DMS53 (cell line): ENCODE results near the gene CNTN4.
A peak's percentile ranks its signal among the peaks of the same experiment; 100 is the strongest.

ENCODE experiments used
- DNase-seq: peaks from one replicate; lab custom pipeline; 2025; lab: John Stamatoyannopoulos, UW

CNTN4 gene

DNA sequence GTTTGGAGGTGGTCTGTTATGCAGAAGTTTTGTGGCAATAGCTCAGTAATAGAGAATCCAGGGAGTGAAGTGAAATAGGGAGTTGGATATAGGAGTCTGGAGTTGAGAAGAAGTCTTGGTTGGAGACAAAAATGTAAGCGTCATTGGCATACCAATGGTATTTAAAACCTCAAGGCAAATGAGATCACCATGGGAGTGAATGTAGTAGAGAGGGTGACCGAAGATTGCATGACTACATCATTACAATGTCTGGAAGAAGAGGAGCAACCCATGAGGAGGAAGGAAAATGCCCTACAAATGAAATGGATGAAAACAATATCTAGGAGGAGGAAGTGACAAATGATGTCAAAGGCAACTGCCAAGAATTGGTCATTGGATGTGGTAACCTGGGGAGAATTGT lies 54.4 kb downstream of the CNTN4 start:
- DNase-seq: no peak

DNA sequence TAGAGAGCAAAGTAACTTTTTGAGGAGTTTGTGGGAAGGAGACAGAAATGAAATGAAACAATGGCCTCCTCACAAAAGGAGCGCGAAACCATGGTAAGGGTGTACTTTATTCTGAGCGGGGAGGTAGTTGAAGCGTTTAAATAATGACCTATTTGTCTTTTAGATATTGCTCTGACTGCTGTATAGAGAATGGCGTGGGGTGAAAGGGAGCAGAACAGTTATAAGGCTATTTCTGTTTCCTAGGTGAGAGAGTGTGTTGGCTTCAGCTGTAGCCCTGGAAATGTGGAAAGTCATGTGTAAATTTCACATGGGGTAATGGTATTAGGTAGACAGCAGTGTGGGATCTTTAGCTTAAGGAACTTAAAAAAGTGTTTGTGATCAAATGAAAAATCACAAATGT lies 54.9 kb downstream of the CNTN4 start:
- no peak for DNase-seq

DNA sequence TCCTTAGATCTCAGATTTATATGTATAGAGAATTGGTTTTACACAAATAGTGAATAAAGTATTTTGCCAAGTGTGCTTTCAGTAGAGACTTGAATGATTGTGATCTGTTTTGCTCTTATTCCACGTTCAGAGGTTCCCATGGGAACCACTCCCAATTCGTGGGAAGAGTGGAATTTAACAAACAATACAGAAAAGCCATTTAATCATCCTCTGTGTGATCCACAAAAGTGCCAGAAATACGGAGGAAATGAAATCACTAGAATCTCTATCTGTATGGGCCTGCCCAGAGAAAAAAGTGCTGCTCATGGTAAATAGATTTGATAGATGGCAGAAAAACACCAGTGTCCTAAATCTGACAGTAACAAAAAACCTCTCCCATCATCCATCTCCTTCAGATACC lies 56.0 kb downstream of the CNTN4 start:
- DNase-seq: no peak

DNA sequence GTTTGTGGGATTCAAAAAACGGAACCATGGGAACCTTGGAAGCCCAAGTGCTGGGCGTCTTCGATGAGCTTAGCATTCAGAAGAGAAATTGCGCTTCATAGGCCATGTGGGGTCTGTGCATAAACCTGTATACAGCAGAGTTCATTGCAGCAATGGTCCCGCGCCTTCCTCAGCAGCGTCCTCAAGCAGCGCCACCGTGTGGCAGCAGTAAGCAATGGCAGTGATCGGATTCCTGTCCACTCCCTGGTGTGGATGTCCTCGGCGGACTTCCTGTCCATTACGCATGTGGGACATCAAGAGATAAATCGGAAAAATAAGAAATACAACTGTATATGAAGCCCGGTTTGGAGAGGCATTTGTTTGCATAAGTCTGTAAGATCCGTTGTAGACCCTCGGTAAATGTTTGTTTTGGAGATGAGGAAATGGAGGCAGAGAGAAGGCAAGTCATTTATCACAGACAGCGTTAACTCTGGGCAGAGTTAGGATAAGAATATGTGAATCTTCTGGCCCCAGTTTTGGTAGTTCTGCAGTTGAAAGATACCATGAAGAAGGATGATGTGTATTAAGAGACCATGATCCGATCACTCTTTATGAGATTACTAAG lies 57.7 kb downstream of the CNTN4 start:
- peak; percentile 66 for DNase-seq

DNA sequence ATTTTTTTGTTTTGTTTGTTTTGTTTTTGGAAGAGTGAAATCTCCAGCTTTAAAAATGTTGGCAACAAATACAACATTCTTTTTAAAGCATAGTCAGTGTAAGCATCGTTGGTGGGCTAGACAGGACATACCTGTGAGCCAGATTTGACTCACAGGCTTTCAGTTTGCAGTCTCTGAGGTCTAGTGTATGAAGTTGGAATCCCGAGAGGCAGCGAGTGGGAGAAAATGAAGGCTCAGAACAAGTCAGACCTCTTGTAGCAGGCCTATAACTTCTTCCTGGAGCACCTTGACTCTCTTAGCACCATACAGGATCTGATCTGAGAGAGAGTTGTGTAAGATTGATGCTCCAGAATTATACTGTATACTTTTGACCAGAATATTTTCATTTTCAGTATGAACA lies 60.2 kb downstream of the CNTN4 start:
- no peak for DNase-seq

DNA sequence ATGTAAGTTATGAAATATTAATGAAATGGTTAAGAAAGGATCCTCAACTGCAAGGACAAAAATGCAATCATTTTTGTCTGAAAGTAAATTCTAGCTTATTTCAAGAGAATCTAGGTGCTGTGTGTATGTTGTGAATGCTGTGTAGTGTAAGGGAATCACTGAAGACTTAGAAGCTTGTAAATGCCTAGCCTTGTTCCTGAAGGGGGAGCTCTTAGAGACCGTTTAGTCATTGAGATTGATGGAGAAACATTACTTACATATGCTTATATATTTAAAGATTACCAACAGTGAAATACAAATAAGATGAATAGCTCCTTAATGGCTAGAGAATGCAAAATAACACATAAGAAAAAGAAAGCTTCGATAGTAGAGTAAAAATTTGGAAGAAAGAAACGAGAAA lies 67.9 kb downstream of the CNTN4 start:
- peak; percentile 24 for DNase-seq

DNA sequence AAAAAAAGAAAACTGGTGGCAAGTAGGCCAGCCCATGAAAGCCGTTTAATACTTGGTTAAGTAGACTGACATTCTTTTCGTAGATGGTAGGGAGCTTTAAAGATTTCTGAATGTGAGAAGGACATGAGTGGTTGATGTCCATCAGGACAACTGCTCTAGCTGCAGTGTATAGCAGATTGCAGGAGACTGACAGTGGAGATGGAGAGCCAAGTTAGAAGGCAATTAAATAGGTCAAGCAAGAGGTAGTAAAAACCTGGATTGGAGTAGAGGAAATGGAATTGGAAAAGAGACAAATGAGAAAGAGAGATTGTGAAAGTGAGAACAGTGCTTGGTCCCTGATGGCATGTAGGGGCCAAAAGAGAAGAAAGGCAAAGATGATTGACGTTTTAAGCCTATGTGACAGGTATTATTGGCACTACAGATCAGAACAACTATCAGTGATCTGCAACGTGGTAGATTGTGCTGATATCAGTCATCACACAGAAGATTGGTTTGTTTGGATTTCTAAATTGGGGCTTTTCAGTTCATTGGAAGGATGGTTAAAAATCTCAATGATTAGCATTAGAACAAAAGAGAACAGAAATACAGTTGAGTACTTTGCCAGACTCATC lies 74.0 kb downstream of the CNTN4 start:
- DNase-seq: no peak

DNA sequence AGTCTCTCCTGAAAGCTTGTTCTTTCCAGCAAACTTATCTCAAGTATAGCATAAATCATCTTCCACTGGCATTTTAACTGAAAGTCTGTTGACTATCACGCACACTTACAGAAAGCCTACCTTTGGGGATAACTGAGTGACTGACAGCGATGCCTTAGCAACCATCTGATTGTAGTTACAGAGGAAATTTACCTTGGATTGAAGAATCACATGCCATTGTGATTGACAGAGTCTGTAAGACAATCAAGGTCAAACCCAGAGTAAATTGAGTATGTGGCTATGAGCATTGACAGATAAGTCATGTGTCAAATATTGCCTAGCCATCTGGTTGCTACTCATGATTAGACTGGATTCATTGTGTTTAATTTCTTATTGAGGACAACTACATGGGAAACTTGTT lies 82.0 kb downstream of the CNTN4 start:
- no peak for DNase-seq

DNA sequence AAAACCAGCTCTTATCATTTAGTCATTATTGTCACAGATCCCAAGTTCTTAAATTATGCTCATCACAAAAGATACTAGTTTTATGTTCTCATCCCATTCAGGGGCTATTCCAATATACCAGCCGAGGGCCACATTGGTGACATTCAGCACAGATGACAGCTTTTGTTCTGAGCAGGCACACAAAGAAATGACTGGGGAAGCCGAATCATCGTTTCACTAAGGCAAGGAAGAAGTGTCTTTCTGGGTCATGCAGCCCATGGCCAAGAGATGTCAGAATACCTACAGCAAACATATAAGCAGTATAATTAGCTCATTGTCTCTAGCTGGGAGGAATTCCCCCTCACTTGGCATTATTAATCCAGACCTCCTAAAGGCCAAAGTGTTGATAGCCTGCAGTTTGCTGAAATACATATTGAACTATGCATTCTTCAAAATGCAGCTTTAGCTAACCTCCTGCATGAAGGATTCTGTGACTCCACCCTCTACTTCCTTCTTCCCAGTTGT lies 100.2 kb downstream of the CNTN4 start:
- DNase-seq: no peak

DNA sequence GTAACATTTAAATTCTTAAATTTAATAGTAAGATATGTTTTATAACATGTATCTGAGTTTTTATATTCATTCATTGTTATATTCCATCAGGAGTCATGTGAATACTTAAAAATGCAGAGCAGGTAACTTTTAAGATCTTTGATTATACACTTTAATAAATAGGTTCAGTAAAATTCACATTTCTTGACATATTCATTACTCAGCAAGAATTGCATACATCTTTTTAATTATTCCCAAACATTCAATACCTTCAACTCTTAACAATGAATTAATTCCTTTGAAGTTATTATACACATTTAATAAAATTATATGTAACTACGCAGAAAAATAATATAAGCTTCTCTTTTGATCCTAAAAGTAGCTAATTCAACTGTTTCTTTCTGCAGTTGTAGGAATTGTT lies 105.4 kb downstream of the CNTN4 start:
- DNase-seq: no peak

DNA sequence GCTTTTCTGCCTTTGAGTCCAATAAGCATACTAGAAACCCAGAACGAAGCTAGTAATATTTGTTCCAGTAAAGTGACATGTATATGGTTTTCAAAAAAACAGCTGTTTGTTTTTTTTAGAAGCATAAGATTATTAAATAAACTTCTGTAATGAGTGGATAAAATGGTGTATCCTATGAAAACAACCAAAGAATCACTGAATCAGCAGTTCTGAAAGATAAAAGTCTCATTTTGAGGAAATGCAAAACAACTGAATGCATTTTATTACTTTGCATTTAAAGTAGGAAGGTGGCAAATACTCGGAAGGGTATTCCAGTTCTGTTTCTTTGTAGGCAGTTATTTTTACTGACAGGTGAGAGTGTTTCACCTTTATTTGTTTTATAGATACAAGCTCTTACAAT lies 107.0 kb downstream of the CNTN4 start:
- DNase-seq: no peak

DNA sequence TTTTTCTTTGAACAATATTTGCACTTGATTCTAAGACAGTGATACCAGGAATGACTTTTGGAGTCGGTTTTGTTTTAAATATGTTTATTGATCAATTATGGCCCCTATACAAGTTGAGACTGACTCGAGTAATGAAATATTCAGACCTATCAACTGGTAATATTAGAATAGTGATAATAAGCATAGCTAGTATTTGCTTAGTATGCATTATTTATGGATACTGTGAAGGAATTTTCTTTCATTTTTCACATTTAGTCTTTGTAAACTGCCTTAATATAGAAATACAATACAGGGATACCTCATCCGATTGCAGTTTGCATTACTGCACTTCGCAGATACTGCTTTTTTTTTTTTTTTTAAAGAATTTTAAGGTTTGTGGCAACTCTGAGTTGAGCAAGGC lies 107.9 kb downstream of the CNTN4 start:
- no peak for DNase-seq

DNA sequence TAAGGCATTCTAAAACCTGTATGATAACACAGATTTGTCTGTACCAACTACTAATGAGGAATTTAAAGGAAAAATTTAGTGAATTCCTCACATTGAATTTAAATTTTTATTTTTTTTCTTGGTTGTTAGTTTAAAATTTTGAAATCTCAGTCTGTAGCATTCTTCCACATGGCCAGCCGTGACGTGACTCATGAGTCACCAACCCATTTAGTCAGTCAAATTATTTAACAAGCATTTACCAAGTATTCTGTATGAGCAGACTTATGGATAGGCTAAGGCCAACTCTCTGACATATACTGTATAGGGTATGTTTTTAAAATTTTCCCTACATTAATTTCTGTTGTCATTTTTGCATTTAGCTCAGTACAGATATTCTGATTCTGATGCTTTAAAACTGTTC lies 112.9 kb downstream of the CNTN4 start:
- no peak for DNase-seq

DNA sequence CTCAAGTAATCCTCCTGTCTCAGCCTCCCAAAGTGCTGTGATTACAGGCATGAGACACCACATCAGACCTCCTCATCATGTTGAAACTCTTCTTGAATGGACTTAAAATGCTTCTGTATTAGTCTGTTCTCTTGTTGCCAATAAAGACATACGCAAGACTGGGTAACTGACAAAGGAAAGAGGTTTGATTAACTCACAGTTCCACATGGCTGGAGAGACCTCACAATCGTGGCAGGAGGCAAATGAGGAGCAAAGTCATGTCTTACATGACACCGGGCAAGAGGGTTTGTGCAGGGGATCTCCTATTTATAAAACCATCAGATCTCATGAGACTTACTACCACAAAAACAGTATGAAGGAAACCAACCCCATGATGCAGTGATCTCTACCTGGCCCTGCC lies 113.5 kb downstream of the CNTN4 start:
- DNase-seq: no peak

DNA sequence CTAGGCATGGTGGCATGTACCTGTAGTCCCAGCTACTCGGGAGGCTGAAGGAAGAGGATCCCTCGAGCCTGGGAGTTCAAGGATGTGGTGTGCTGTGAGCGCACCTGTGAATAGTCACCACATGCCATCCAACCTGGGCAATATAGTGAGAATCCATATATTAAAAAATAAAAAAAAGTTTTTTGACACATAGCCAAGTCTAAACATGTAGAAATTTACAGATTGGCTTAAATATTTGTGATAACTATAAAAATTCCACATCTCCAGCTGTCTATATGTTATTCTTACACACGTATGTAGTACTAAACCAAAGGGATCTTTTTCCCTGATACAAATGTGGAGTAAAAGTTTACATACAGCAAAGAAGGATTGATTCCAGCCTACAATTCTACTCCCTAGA lies 119.7 kb downstream of the CNTN4 start:
- no peak for DNase-seq

DNA sequence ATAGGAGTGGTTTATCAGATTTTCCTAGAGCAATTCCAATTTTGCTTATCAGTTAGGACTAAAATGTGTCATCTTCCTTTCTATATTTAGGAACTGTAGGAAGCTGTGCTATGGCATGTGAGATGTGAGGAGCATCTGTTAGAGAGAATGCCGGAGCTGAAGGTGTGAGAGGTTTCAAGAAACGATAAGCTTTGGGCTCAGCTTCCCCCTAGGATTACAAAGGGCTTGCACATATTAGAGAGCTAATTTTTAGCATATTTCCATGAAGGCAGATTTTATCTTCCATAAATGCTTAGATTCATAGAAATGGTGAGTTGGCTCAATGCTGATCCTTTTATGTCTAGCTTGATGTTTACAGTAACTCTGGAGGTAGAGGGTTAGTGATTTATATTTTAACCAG lies 120.2 kb downstream of the CNTN4 start:
- DNase-seq: no peak

DNA sequence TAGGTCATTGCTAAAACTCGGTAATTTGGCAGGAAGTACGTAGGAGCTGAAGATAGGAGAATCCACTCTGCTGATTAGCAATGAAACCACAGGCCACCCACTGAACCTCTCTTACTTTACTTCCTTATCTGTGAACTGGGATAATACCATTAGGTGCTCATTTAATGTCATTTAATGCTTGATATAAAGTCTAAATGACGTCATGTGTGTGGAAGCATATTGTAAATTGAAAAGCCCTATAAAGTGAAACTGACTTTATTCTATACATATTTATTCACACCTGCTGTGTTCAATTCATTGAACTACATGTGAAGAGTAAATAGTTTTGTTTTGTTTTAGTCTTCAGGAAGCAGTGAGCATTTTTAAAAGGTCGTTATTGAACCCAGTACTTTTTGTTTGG lies 137.5 kb downstream of the CNTN4 start:
- no peak for DNase-seq

DNA sequence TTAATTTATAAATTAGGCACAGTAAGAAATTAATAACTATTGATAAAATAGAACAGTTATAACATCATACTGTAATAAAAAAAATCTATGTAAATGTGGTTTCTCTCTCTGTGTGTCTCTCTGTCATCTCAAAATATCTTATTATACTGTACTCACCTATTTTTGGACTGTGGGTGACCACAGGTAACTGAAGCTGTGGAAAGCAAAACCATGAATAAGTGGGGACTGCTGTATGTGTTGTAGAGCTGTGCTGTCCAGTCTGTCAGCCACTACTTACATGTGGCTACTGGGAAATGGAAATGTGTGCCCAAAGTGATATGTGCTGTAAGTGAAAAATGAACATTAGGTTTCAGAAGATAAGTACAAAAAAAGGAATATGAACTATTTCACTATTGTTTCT lies 145.5 kb downstream of the CNTN4 start:
- DNase-seq: no peak

DNA sequence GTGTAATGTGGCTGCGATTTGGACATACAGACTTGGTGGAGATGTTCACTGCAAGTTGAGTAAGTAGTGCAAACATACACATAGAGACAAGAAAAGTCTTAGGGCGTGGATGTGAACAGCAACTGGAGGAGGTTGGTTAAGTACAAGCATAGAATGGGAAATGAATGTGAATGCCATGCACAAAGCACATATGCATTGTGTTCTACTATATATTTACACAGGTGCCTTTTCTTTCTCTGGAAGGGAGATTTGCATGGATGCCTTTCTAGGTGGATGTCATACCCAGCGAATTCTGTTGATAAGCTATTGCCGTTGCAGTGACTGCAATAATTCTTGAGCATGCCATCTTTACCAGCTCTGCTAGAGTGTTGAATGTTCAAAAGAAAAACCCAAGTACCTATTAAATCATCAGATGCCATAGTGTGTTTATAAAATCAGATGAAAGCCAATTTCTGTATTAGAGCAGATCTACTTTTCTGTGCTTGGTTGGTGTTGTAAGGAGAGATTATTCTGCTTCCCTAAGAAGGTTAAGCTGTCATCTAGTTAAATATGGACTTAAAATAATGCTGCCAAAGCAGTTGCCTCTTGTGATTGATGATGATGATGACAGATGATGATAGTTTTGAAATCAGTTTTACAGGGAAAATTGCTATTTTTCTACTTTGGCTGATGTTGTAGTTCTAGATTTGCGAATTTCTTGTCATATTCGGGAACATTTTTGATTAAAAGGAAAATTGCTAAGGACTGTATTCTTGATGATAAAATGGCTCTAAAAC lies 148.4 kb downstream of the CNTN4 start:
- DNase-seq: peak; percentile 72

DNA sequence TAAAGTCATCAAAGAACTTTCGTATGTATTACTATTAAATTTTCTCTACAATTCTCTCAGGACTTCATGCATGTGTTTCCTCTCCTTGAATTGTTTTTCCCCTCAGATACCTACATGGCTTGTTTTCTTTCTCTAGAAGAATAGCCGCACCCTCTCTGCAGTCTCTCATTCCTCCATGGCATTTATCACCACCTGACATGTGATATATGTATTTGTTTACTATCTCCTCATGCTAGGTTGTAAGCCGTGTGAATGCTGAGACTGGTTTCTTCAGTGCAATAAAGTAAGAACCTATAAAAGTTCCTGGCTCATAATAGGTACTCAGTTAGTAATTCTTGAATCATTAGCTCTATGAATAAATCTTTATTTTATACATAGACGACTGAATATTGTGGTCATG lies 149.2 kb downstream of the CNTN4 start:
- DNase-seq: peak; percentile 20

DNA sequence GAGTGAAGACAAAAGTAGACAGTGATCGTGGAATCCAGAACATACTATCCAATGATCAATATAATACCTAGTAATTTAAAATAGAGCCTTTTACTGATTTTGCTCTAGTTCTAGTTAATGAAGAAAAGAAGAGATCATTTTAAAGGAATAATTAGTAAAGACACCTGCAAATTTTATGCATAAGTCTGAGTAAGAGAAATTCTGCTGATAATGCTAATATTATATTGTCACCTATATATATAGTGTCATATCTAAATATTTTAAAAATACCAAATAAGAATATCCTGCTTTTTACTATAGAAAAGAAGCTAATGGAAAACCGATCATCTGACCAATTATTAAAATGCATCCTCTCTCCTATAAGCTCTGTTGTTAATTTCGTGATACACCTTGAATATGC lies 152.1 kb downstream of the CNTN4 start:
- no peak for DNase-seq

DNA sequence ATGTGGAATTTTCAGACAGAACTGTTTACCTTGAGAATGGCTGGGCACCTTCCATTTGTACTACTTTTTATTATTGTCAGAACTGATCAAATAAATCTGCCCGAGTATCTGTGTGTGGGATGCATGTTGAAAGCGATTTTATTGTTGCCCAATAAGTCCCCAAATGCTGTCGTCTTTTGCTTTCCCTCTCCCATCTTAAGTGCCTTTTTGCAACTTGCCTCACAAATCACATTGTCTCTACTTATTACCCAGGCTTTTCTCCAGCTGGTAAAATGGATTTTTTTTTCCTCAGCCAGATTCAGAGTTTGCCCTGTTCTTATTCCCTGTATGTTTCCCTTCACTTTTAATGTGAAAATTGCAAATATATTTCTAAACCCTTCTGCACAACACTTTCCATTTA lies 163.1 kb downstream of the CNTN4 start:
- DNase-seq: no peak

DNA sequence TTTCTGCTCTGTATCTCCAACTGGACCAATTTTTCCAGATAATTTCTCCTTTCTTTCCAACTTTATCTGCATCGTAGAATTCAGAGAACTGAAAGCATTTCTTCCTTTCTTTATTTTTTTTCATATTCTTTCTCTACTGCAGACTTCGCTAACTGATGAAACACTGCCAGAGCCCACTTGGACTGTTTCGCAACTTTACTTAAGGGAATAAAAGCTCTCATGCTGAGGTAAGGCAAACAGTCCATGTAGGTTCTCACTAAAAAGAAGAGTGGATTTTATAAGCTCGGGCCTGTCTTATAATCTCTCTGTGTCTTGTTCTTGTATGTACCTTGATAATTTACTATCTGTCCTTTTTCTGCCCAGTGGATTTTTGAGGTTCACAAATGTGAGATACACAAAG lies 163.5 kb downstream of the CNTN4 start:
- DNase-seq: no peak

DNA sequence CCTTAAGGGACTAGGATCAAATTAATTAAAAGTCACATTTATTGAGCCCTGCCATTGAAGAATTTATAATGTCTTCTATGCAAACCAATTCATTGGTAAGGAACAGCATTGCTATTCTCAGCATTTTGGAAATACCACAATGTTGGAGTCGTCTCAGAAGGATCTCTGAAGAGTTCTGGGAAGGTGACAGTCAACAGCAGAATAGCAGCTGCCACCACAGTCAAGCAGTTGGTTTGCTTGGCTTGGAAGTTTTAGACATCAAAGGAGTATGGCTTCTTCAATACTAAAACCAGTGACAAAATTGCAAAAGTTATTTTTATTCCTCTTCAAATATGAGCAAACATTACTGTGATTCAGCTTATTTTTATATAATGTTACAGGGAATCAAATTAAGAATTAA lies 167.9 kb downstream of the CNTN4 start:
- no peak for DNase-seq
